Measurements from ENCODE around the gene THSD4. TPM values are rescaled to one million over a fixed set of nuclear protein-coding genes. Genes with fewer than 3 reads are reported as not detected.

Gene THSD4
- total and polyA plus RNA-seq, 2 of the 4 experiments (the other 2 are of a cell fraction): 25.5 to 31.1 TPM

GRCh38 chr15:71444866-71445590 is 329.8 kb downstream of the THSD4 start:
- Histone ChIP-seq H3K79me1 (ENCODE audit: low read depth in 1 of 2, low read length in 2 of 2) (peaks cover 6 to 10% of the 10 kb centered on the region in 2 experiments; a peak in 1 of 4 replicates), H3K4me3 (ENCODE audit: insufficient read depth, low read depth, low read length) (no peak overlapping the region), H4K20me1 (ENCODE audit: insufficient read depth, low read length) (peaks cover 9% of the 10 kb centered on the region; the same call in 1 of the 2 replicates), H4K91ac (ENCODE audit: insufficient read depth, low read depth, low read length) (no peak overlapping the region), H4K5ac (ENCODE audit: low read depth, low read length) (no peak overlapping the region), H2BK5ac (ENCODE audit: low read depth, low read length, poor library complexity, severe bottlenecking) (no peak overlapping the region), H3K27ac (ENCODE audit: insufficient read depth, low read length) (no peak overlapping the region), H2BK120ac (ENCODE audit: low read depth, low read length) (no peak overlapping the region), H2BK20ac (ENCODE audit: low read depth, low read length) (0 out of 2 replicates have a peak overlapping the region, but pooled peaks have one; percentile 11), H3K18ac (ENCODE audit: low read depth, low read length) (peak overlapping the region; percentile 30; the same call in 1 of the 2 replicates), H3K23ac (ENCODE audit: low read depth, low read length) (no peak overlapping the region), H2BK15ac (ENCODE audit: low read depth, low read length) (no peak overlapping the region), H3K9me1 (ENCODE audit: insufficient read depth, low read length) (peaks cover 10% of the 10 kb centered on the region), H4K8ac (ENCODE audit: low read depth in 2 of 2, low read length in 2 of 2) (no peak overlapping the region), H2AFZ (replicated peaks; ENCODE audit: low read length, poor library complexity) (no peak overlapping the region), H3K4ac (ENCODE audit: low read depth, low read length) (0 out of 2 replicates have a peak overlapping the region, but pooled peaks have one; percentile 31), H2AK9ac (replicated peaks; ENCODE audit: low read depth, low read length, poor library complexity) (no peak overlapping the region), H3K9me3 (ENCODE audit: control insufficient read depth, insufficient read depth, low read length) (no peaks in the 10 kb centered on the region), H3K27me3 (ENCODE audit: control insufficient read depth, insufficient read depth, low read length) (no peaks in the 10 kb centered on the region), H3K4me2 (ENCODE audit: low read depth, low read length) (no peak overlapping the region), H2AK5ac (ENCODE audit: low read depth, low read length) (peak overlapping the region; percentile 24; the same call in 1 of the 2 replicates), H3K36me3 (ENCODE audit: control insufficient read depth, insufficient read depth, low read length) (peaks cover 1% of the 10 kb centered on the region; the same call in 1 of the 2 replicates), H3K9ac (ENCODE audit: low read depth, low read length) (no peak overlapping the region), H3K4me1 (ENCODE audit: control insufficient read depth, insufficient read depth, low read length) (peaks cover 17% of the 10 kb centered on the region), H3K14ac (replicated peaks; ENCODE audit: low read depth, low read length) (no peak overlapping the region), H3K56ac (ENCODE audit: extremely low read depth, insufficient read depth, low read length) (no peak overlapping the region)
- CTCF ChIA-PET: interaction anchor here (1.0 kb wide), 1 partner anchor 40 kb away, joined by 3 read pairs; no protein-coding TSS in a partner anchor
- dilution Hi-C loops (cut with HindIII; ENCODE audit: low sequenced_read_pairs, unreplicated experiment) (no loop called here), intact Hi-C loops (cut with micrococcal nuclease) (loop anchor here (5.0 kb wide), 1 partner anchor 143 kb away; no protein-coding TSS in a partner anchor), in situ Hi-C loops (cut with MboI; ENCODE audit: low sequenced_read_pairs) (loop anchor here (5.0 kb wide), 4 partner anchors 287 to 468 kb away; no protein-coding TSS in a partner anchor)
- peak; percentile 82 for DNase-seq
- TF ChIP-seq CHD1 (IDR thresholded peaks at IDR 0.05; ENCODE audit: low read depth, low read length) (no peak), MAFK (IDR thresholded peaks at IDR 0.05; ENCODE audit: low read depth, low read length) (0 out of 2 replicates have a peak, but pooled peaks have one; percentile 9), NFE2L2 (IDR thresholded peaks at IDR 0.05; ENCODE audit: low read depth, low read length) (peak; percentile 30; the same call in 1 of the 2 replicates), RCOR1 (IDR thresholded peaks at IDR 0.05; ENCODE audit: insufficient replicate concordance, low read length) (peak; percentile 48)
- WGBS, 2 experiments (ENCODE audit: extremely low coverage in 2 of 2, insufficient read length in 1 of 2): 83% methylated on average over 4 of the region's 5 CpGs; no CpG with 5 or more reads in 1 of the 2 experiments
- no TSS peak for BruUV-seq (replicated peaks)
- POLR2A ChIA-PET (ENCODE audit: unreplicated experiment): interaction anchor here (0.5 kb wide), 1 partner anchor 116 kb away, joined by 4 read pairs; no protein-coding TSS in a partner anchor
- peak; percentile 8; the same call in 1 of the 2 replicates for ATAC-seq (ENCODE audit: low read depth)

Measured in IMR-90 (cell line).